Measurements from ENCODE around the gene TFG.

TFG gene

GRCh38 chr3:100708644-100708988 is 678 bp upstream of the TFG start:
- DNase-seq = no peak

- DNase-seq = no peak
Measured at GRCh38 chr3:100709842-100710260, 557 bp downstream of the TFG start.

- no peak for DNase-seq
Measured at GRCh38 chr3:100710261-100710968, 1.1 kb downstream of the TFG start.

- no peak for DNase-seq
Measured at GRCh38 chr3:100715176-100715575, 5.9 kb downstream of the TFG start.

GRCh38 chr3:100717063-100717462 is 7.8 kb downstream of the TFG start:
- no peak for DNase-seq

GRCh38 chr3:100717637-100718487 is 8.6 kb downstream of the TFG start:
- no peak for DNase-seq

- no peak for DNase-seq
Measured at GRCh38 chr3:100719136-100719535, 9.8 kb downstream of the TFG start.

- DNase-seq = no peak
Measured at GRCh38 chr3:100720426-100720825, 11.1 kb downstream of the TFG start.

- no peak for DNase-seq
Measured at GRCh38 chr3:100725935-100726513, 16.7 kb downstream of the TFG start.

GRCh38 chr3:100726706-100727105 is 17.4 kb downstream of the TFG start:
- DNase-seq = no peak

GRCh38 chr3:100730524-100730923 is 21.2 kb downstream of the TFG start:
- DNase-seq = no peak

GRCh38 chr3:100732435-100732834 is 23.1 kb downstream of the TFG start:
- DNase-seq = no peak

- no peak for DNase-seq
Measured at GRCh38 chr3:100737334-100737733, 28.0 kb downstream of the TFG start.

- no peak for DNase-seq
Measured at GRCh38 chr3:100740207-100740606, 30.9 kb downstream of the TFG start.

- DNase-seq = no peak
Measured at GRCh38 chr3:100743535-100743934, 34.2 kb downstream of the TFG start.

GRCh38 chr3:100744671-100745070 is 35.4 kb downstream of the TFG start:
- no peak for DNase-seq

- no peak for DNase-seq
Measured at GRCh38 chr3:100745617-100746016, 36.3 kb downstream of the TFG start.

GRCh38 chr3:100746092-100746491 is 36.8 kb downstream of the TFG start:
- DNase-seq = no peak

- no peak for DNase-seq
Measured at GRCh38 chr3:100748220-100748619, 38.9 kb downstream of the TFG start.

- no peak for DNase-seq
Measured at GRCh38 chr3:100748967-100749366, 39.7 kb downstream of the TFG start.

GRCh38 chr3:100753846-100754245 is 44.6 kb downstream of the TFG start:
- DNase-seq = no peak

- DNase-seq = no peak
Measured at GRCh38 chr3:100754563-100755334, 45.5 kb downstream of the TFG start.

- DNase-seq = no peak
Measured at GRCh38 chr3:100756441-100756840, 47.1 kb downstream of the TFG start.

All from NCI-H1436 treated with DMSO at 0.1 percent for 48 hours (cell line).